ENCODE data around the gene KAZN. TPM values are rescaled to one million over a fixed set of nuclear protein-coding genes. Genes with fewer than 3 reads are reported as not detected.

The KAZN gene
- total RNA-seq, 2 experiments from 2014 or later, result 0.22 to 0.55 TPM

GRCh38 chr1:14733779-14734140 lies 135.3 kb downstream of the KAZN start:
- ATAC-seq (ENCODE audit: poor library complexity) (no peak), DNase-seq (no peak)
- Histone ChIP-seq H3K9me3 (ENCODE audit: control insufficient read depth in 1 of 2, insufficient read depth in 1 of 2, low read length in 2 of 2) (no peaks in the 10 kb centered on the region), H3K36me3 (ENCODE audit: insufficient read depth, low read length) (no peaks in the 10 kb centered on the region), H3K4me1 (ENCODE audit: insufficient read depth, low read length) (no peaks in the 10 kb centered on the region), H3K27me3 (ENCODE audit: control insufficient read depth in 1 of 2, insufficient read depth in 2 of 2, low read length in 2 of 2) (peaks cover under 1 to 9% of the 10 kb centered on the region in 2 experiments), H3K4me3 (ENCODE audit: low read length) (no peak overlapping the region), H3K27ac (ENCODE audit: low read depth in 1 of 2, low read length in 2 of 2) (no peak overlapping the region)
- no peak for TF ChIP-seq CTCF (IDR thresholded peaks at IDR 0.05)
- Mint-ChIP-seq H3K4me3 (no peak overlapping the region), H3K36me3 (ENCODE audit: low read depth) (no peaks in the 10 kb centered on the region), H3K27me3 (peaks cover 30% of the 10 kb centered on the region), H3K9me3 (no peaks in the 10 kb centered on the region), H3K4me1 (ENCODE audit: low read depth) (no peaks in the 10 kb centered on the region), H3K27ac (no peak overlapping the region)
- ChIA-PET CTCF (no interaction called here), POLR2A (no interaction called here)
- intact Hi-C loops (cut with DNase I, micrococcal nuclease), result no loop called here

GRCh38 chr1:14735841-14736240 lies 137.4 kb downstream of the KAZN start:
- H3K36me3 ChIP-seq (ENCODE audit: insufficient read depth, low read length), result no peaks in the 10 kb centered on the region
- TF ChIP-seq CTCF (IDR thresholded peaks at IDR 0.05), result no peak
- ChIA-PET CTCF (no interaction called here), POLR2A (no interaction called here)
- H3K4me1 ChIP-seq (ENCODE audit: insufficient read depth, low read length), result no peaks in the 10 kb centered on the region
- Mint-ChIP-seq H3K9me3 (no peaks in the 10 kb centered on the region), H3K4me1 (ENCODE audit: low read depth) (no peaks in the 10 kb centered on the region), H3K27me3 (peaks cover 49% of the 10 kb centered on the region), H3K4me3 (no peak overlapping the region), H3K36me3 (ENCODE audit: low read depth) (no peaks in the 10 kb centered on the region), H3K27ac (no peak overlapping the region)
- no peak for ATAC-seq (ENCODE audit: poor library complexity)
- H3K27me3 ChIP-seq (ENCODE audit: control insufficient read depth in 1 of 2, insufficient read depth in 2 of 2, low read length in 2 of 2), result peaks cover 18 to 26% of the 10 kb centered on the region in 2 experiments
- intact Hi-C loops (cut with DNase I, micrococcal nuclease), result no loop called here
- no peak for DNase-seq
- no peak overlapping the region for H3K27ac ChIP-seq (ENCODE audit: low read depth in 1 of 2, low read length in 2 of 2)
- H3K9me3 ChIP-seq (ENCODE audit: control insufficient read depth in 1 of 2, insufficient read depth in 1 of 2, low read length in 2 of 2), result no peaks in the 10 kb centered on the region
- no peak overlapping the region for H3K4me3 ChIP-seq (ENCODE audit: low read length)

- Mint-ChIP-seq H3K9me3 (no peaks in the 10 kb centered on the region), H3K4me1 (ENCODE audit: low read depth) (no peaks in the 10 kb centered on the region), H3K4me3 (no peak overlapping the region), H3K36me3 (ENCODE audit: low read depth) (no peaks in the 10 kb centered on the region), H3K27me3 (peaks cover 61% of the 10 kb centered on the region), H3K27ac (no peak overlapping the region)
- H3K9me3 ChIP-seq (ENCODE audit: control insufficient read depth in 1 of 2, insufficient read depth in 1 of 2, low read length in 2 of 2), result no peaks in the 10 kb centered on the region
- no peak overlapping the region for H3K4me3 ChIP-seq (ENCODE audit: low read length)
- no peak for TF ChIP-seq CTCF (IDR thresholded peaks at IDR 0.05)
- POLR2A ChIA-PET, result no interaction called here
- H3K4me1 ChIP-seq (ENCODE audit: insufficient read depth, low read length), result no peaks in the 10 kb centered on the region
- DNase-seq, result no peak
- H3K27me3 ChIP-seq (ENCODE audit: control insufficient read depth in 1 of 2, insufficient read depth in 2 of 2, low read length in 2 of 2), result peaks cover 18 to 34% of the 10 kb centered on the region in 2 experiments
- no peaks in the 10 kb centered on the region for H3K36me3 ChIP-seq (ENCODE audit: insufficient read depth, low read length)
- no peak for ATAC-seq (ENCODE audit: poor library complexity)
- intact Hi-C loops (cut with DNase I, micrococcal nuclease), result no loop called here
- no peak overlapping the region for H3K27ac ChIP-seq (ENCODE audit: low read depth in 1 of 2, low read length in 2 of 2)
- CTCF ChIA-PET, result no interaction called here
Observed at GRCh38 chr1:14737561-14738094, 139.1 kb downstream of the KAZN start.

All from CD4-positive, alpha-beta T cell (primary cell).